GM21619 (cell line): Measurements from ENCODE around the gene SAMD11.

Experiments used
- ATAC-seq: cut with Tn5 transposase; IDR thresholded peaks from one replicate; pipeline ENCODE4 v1.9.1; 2021; ENCODE audit not compliant: unreplicated experiment

The SAMD11 gene

DNA sequence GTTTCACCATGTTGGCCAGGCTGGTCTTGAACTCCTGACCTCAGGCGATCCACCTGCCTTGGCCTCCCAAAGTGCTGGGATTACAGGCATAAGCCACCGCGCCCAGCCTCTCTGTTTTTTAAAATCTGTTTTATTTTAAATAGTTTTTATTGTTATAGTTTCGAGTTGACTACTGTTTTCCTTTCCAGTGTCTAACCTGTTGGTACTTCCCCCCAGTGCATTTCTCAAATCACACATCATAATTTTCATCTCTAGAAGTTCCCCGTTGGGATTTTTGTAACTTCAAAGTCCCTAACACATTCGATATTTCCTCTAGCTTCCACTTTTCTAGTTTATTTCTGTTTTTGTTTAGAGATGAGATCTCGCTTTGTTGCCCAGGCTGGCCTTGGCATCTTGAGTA lies 68.6 kb downstream of the SAMD11 start:
- no peak for ATAC-seq

DNA sequence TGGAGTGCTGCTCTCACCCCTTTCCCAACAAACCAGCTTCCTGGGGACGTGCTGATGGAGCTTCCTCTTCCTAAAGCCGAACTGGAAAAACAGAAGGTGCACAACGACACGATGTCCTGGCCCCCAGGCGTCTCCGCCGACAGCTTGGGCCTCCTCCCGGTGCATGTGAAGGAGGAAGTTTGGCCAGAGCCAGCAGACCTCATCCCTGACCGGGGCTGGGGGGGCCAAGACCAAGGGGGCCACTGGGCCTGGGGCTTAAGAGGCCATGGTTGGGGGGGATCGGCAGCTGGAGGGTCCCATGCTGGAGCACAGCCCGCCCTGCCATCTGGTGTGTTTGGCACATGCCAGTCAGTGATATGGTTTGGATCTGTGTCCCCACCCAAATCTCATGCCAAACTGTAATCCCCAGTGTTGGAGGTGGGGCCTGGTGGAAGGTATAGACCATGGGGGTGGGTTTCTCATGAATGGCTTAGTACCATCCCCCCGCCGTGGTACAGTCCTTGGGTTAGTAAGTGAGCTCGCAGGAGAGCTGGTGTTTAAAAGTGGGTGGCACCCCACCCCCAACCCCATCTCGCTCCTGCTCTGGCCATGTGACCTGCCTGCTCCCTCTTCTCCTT lies 69.8 kb downstream of the SAMD11 start:
- ATAC-seq: no peak
